Measurements from ENCODE around the gene MR1. TPM values are rescaled to one million over a fixed set of nuclear protein-coding genes. Genes with fewer than 3 reads are reported as not detected.
A peak's percentile ranks its signal among the peaks of the same experiment; 100 is the strongest.

MR1 gene
- total RNA-seq, 4 donors from 2014 or later = 9.1 to 21.8 (median 13.8) TPM

DNA sequence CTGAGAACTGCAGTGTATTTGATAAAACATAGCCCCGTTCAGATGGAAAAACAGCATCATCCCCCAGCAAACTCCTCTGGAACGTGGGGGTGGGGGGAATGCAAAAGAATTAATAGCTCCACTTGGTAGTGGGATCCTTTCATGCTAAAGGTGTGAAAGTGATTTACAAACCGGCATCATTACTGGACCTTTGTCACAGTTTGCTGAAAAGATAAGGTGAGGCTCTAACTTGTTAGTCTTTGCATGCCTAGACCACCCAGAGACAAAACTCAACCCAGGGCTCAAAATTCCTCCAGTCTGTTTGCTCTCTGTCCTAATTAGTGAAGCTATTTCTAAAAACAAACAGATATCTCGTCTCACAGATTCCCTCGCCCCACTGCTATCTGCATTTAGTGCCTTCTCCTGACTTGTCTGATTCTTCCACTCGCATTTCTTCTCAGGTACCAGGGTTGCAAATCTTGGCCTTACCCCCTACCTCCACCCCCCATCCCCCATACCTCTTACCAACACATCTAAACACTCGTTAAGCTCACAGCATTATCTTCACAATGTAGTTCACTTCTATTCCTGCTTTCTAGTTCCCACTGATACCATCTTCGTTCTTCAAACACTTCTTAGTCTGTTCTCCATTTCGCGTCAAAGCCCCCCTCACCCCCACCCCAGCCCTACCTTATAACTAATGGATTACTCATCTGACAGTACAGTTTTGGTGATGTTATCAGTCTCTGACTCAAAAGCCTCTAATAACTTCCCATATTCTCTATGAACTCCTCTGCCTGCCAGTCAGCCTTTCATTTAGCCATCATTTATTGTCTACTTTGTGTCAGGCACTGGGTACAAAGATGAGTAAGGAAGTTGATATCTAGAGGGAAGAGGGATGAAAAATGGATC lies 66.5 kb downstream of the MR1 start:
- Histone ChIP-seq H3K36me3 (no peaks in the 10 kb centered on the region), H3K9me3 (no peaks in the 10 kb centered on the region), H3K27ac (peak overlapping the region in 2 of 4 donors; percentile 17 to 37), H3K4me3 (no peak overlapping the region), H3K4me1 (peaks cover 30 to 96% (median 44%) of the 10 kb centered on the region in 3 donors), H3K27me3 (no peaks in the 10 kb centered on the region)
- 47 to 48% methylated on average over 10 of the region's 10 CpGs for WGBS, 2 donors
- TF ChIP-seq, protein P1, sequence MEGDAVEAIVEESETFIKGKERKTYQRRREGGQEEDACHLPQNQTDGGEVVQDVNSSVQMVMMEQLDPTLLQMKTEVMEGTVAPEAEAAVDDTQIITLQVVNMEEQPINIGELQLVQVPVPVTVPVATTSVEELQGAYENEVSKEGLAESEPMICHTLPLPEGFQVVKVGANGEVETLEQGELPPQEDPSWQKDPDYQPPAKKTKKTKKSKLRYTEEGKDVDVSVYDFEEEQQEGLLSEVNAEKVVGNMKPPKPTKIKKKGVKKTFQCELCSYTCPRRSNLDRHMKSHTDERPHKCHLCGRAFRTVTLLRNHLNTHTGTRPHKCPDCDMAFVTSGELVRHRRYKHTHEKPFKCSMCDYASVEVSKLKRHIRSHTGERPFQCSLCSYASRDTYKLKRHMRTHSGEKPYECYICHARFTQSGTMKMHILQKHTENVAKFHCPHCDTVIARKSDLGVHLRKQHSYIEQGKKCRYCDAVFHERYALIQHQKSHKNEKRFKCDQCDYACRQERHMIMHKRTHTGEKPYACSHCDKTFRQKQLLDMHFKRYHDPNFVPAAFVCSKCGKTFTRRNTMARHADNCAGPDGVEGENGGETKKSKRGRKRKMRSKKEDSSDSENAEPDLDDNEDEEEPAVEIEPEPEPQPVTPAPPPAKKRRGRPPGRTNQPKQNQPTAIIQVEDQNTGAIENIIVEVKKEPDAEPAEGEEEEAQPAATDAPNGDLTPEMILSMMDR (IDR thresholded peaks at IDR 0.05) = no peak
- TF ChIP-seq POLR2A (IDR thresholded peaks at IDR 0.05) = no peak
- intact Hi-C loops (cut with DNase I) = no loop called here
- DNase-seq = no peak

GRCh38 chr1:181100934-181101333 lies 67.2 kb downstream of the MR1 start:
- Histone ChIP-seq H3K27ac (no peak overlapping the region), H3K27me3 (no peaks in the 10 kb centered on the region), H3K4me1 (peaks cover 34 to 95% (median 42%) of the 10 kb centered on the region in 3 donors), H3K36me3 (no peaks in the 10 kb centered on the region), H3K9me3 (no peaks in the 10 kb centered on the region), H3K4me3 (no peak overlapping the region)
- TF ChIP-seq POLR2A (IDR thresholded peaks at IDR 0.05) = no peak
- TF ChIP-seq, protein P1 (IDR thresholded peaks at IDR 0.05) = no peak
- no peak for DNase-seq
- WGBS, 2 donors = 90 to 92% methylated on average over 4 of the region's 4 CpGs
- intact Hi-C loops (cut with DNase I) = no loop called here

DNA sequence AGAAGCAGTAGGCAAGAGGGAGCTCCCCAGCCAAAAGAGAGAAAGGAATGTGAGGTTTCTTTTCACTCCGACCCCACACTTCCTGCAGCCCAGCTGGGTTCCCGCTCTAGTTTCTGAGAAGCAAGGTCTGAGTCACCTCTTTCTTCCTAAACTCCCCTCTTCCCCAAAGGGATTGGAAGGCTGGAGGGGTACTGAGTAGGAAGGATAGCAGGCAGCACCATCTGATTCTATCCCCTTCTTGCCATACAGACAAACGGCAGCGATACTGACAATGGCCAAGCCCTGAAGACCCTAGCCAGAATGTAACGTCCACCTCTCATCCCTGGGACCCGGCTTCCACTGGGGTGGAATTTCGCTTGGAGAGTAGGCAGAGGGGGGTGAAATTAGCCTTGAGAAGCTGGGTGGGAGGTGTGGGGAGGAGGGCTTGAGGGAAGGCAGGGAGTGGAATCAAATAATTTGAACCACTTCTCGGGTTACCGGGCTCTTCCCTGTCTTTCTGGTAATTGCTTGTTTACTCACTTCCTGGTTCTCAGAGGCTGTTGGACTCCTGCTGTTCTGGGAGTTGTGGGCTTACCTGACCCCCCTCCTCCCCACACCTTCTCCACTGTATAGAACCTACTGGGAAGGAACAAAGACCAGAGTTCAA lies 67.9 kb downstream of the MR1 start:
- DNase-seq = no peak
- H3K4me1 ChIP-seq = peaks cover 38 to 95% (median 41%) of the 10 kb centered on the region in 3 donors
- intact Hi-C loops (cut with DNase I) = no loop called here

GRCh38 chr1:181102841-181103240 lies 69.1 kb downstream of the MR1 start:
- intact Hi-C loops (cut with DNase I) = no loop called here
- H3K4me3 ChIP-seq = no peak overlapping the region
- H3K4me1 ChIP-seq = peaks cover 34 to 95% (median 42%) of the 10 kb centered on the region in 3 donors
- no peaks in the 10 kb centered on the region for H3K9me3 ChIP-seq
- TF ChIP-seq, protein P1 (IDR thresholded peaks at IDR 0.05) = no peak
- TF ChIP-seq POLR2A (IDR thresholded peaks at IDR 0.05) = no peak
- no peaks in the 10 kb centered on the region for H3K36me3 ChIP-seq
- DNase-seq = no peak
- no peaks in the 10 kb centered on the region for H3K27me3 ChIP-seq
- peak overlapping the region in 1 of 4 donors; percentile 6 for H3K27ac ChIP-seq

More for the DNA sequence above, 67.9 kb downstream of the MR1 start:
- WGBS, 2 donors = 64 to 78% methylated on average over 7 to 8 of the region's 9 CpGs
- no peaks in the 10 kb centered on the region for H3K36me3 ChIP-seq
- TF ChIP-seq, protein P1 (IDR thresholded peaks at IDR 0.05) = no peak
- no peak for TF ChIP-seq POLR2A (IDR thresholded peaks at IDR 0.05)
- H3K27me3 ChIP-seq = no peaks in the 10 kb centered on the region
- H3K27ac ChIP-seq = no peak overlapping the region
- H3K4me3 ChIP-seq = no peak overlapping the region
- no peaks in the 10 kb centered on the region for H3K9me3 ChIP-seq

- no peaks in the 10 kb centered on the region for H3K36me3 ChIP-seq
- no peak overlapping the region for H3K27ac ChIP-seq
- no peak for DNase-seq
- no peaks in the 10 kb centered on the region for H3K27me3 ChIP-seq
- intact Hi-C loops (cut with DNase I) = no loop called here
- H3K4me1 ChIP-seq = peaks cover 34 to 93% (median 42%) of the 10 kb centered on the region in 3 donors
- WGBS, 2 donors = 94 to 95% methylated on average over 7 of the region's 7 CpGs
- H3K9me3 ChIP-seq = no peaks in the 10 kb centered on the region
- H3K4me3 ChIP-seq = no peak overlapping the region
- TF ChIP-seq, protein P1 (IDR thresholded peaks at IDR 0.05) = no peak
- no peak for TF ChIP-seq POLR2A (IDR thresholded peaks at IDR 0.05)
Observed at GRCh38 chr1:181103399-181103798, 69.6 kb downstream of the MR1 start.
